HepG2 (cell line): ENCODE measurements around the gene TULP4. TPM values are rescaled to one million over a fixed set of nuclear protein-coding genes. Genes with fewer than 3 reads are reported as not detected.
"Not testable (repeated sequence)": the region's sequence is repeated elsewhere in the genome, so short reads cannot be mapped to it uniquely, and the experiment has no call there.

Experiments
- ATAC-seq: fragments of 200-7000 bp; cut with Tn5 transposase; 3 replicates; pipeline ENCODE4 v1.9.1; 2020; ENCODE audit warnings: mild to moderate bottlenecking, moderate library complexity
- BruUV-seq: library from RNA; stranded (reverse); fragments of 400-500 nt; replicated peaks from 2 replicates; lab custom pipeline; 2021; lab: Mats Ljungman, UMichigan
- CTCF ChIA-PET: fragments of 300-600 bp; formaldehyde crosslinking; extraction: SDS; loops from one replicate; lab custom pipeline; 2021; ENCODE audit warnings: low total read pairs, inconsistent platforms, low intra/inter-chr PET ratio; lab: Yijun Ruan, JAX
- POLR2A ChIA-PET: fragments of 350-600 bp; sonication (Branson Sonifier 250); formaldehyde crosslinking; loops from one replicate; lab custom pipeline; 2020; ENCODE audit warnings: antibody characterized with exemption, inconsistent platforms; lab: Yijun Ruan, JAX
- DNase-seq: peaks from one replicate; pipeline ENCODE4 v3.0.0-alpha.2; 2015; ENCODE audit warnings: low spot score
- FAIRE-seq: peaks from 3 replicates; lab custom pipeline; 2011; peaks lifted over from hg19 to GRCh38; lab: Jason Lieb, UNC
- H2AFZ ChIP-seq: one replicate; pipeline ENCODE4 v1.6.1; 2011; ENCODE audit warnings: low read length, inconsistent platforms
- H3K27ac ChIP-seq: fragments of 300-600 bp; 3 replicates; pipeline ENCODE4 v1.8.0; 2011; ENCODE audit warnings: mixed run types, mild to moderate bottlenecking, mixed read lengths, low read length, inconsistent platforms; ENCODE audit not compliant: insufficient read depth; ENCODE audit errors: extremely low read length
- H3K27me3 ChIP-seq, 2 experiments: fragments of 200-600 bp in 1 of 2; 2 replicates in 1 of 2; 3 replicates in 1 of 2; pipeline versions ENCODE4 v1.6.0 to v1.8.0; 2011; ENCODE audit warnings: low read length in 2 of 2, mild to moderate bottlenecking in 2 of 2, moderate library complexity in 2 of 2, inconsistent platforms in 1 of 2; ENCODE audit not compliant: insufficient read depth in 2 of 2, control insufficient read depth in 1 of 2
- H3K36me3 ChIP-seq, 2 experiments: fragments of 200-600 bp in 1 of 2; replicated peaks in 1 of 2; 2 replicates in 1 of 2; 3 replicates in 1 of 2; pipeline versions ENCODE4 v1.5.1 to v1.8.0; 2011; ENCODE audit warnings: low read length in 2 of 2, inconsistent platforms in 1 of 2; ENCODE audit not compliant: insufficient read depth in 2 of 2, control insufficient read depth in 1 of 2
- H3K4me1 ChIP-seq: 2 replicates; pipeline ENCODE4 v1.5.1; 2012; ENCODE audit warnings: low read length, inconsistent platforms; ENCODE audit not compliant: insufficient read depth
- H3K4me2 ChIP-seq: 2 replicates; pipeline ENCODE4 v1.6.0; 2011; ENCODE audit warnings: low read depth, low read length, inconsistent platforms
- H3K4me3 ChIP-seq, 3 experiments: fragments of 200-600 bp in 1 of 3; sonication (generic), shearing (Covaris generic) in 1 of 3; replicated peaks in 1 of 3; 2 replicates each; pipeline ENCODE4 v1.5.1; 2011 to 2016; ENCODE audit warnings: low read length in 3 of 3, inconsistent platforms in 2 of 3, low read depth in 2 of 3, mild to moderate bottlenecking in 2 of 3, control low read depth in 1 of 3, mixed read lengths in 1 of 3; ENCODE audit not compliant: insufficient read depth in 1 of 3
- H3K79me2 ChIP-seq: one replicate; pipeline ENCODE4 v1.6.1; 2011; ENCODE audit warnings: low read length, inconsistent platforms; ENCODE audit not compliant: insufficient read depth
- H3K9ac ChIP-seq: 2 replicates; pipeline ENCODE4 v1.6.0; 2011; ENCODE audit warnings: mild to moderate bottlenecking, low read depth, low read length, inconsistent platforms; ENCODE audit not compliant: insufficient read depth
- H3K9me3 ChIP-seq: 2 replicates; pipeline ENCODE4 v1.5.1; 2012; ENCODE audit warnings: mild to moderate bottlenecking, low read length
- H4K20me1 ChIP-seq: 2 replicates; pipeline ENCODE4 v1.6.0; 2011; ENCODE audit warnings: inconsistent platforms, mild to moderate bottlenecking, low read length, moderate library complexity; ENCODE audit not compliant: insufficient read depth
- DNMT3B ChIP-seq: conservative IDR thresholded peaks from 2 replicates; pipeline ENCODE4 v1.6.1; 2016; ENCODE audit warnings: missing biosample characterization, control low read depth
- HIVEP1 ChIP-seq: sonication (generic); formaldehyde crosslinking; IDR thresholded peaks from 2 replicates; pipeline ENCODE4 v1.4.0; 2020; ENCODE audit warnings: mild to moderate bottlenecking, missing genetic modification reagents
- NCOA2 ChIP-seq: sonication (generic); formaldehyde crosslinking; IDR thresholded peaks from 2 replicates; pipeline ENCODE4 v1.8.0; 2022; ENCODE audit warnings: inconsistent platforms
- NCOA5 ChIP-seq: sonication (generic); formaldehyde crosslinking; IDR thresholded peaks from 2 replicates; pipeline ENCODE4 v1.4.0; 2020; ENCODE audit warnings: missing genetic modification reagents
- RBM39 ChIP-seq: fragments of 200-400 bp; formaldehyde crosslinking; IDR thresholded peaks from one replicate; pipeline ENCODE4 v1.6.1; 2018; ENCODE audit warnings: antibody characterized with exemption, mild to moderate bottlenecking, low read depth, low read length; ENCODE audit not compliant: poor library complexity, severe bottlenecking
- ZNF124 ChIP-seq: sonication (generic); formaldehyde crosslinking; IDR thresholded peaks from 2 replicates; pipeline ENCODE4 v1.4.0; 2020; ENCODE audit warnings: missing genetic modification reagents
- ZNF563 ChIP-seq: sonication (generic); formaldehyde crosslinking; IDR thresholded peaks from 2 replicates; pipeline ENCODE4 v1.8.0; 2022; ENCODE audit warnings: mild to moderate bottlenecking, moderate library complexity, missing genetic modification reagents
- ZNF761 ChIP-seq: sonication (generic); formaldehyde crosslinking; conservative IDR thresholded peaks from 2 replicates; pipeline ENCODE4 v1.4.0; 2020; ENCODE audit warnings: mild to moderate bottlenecking, missing genetic modification reagents
- ZSCAN30 ChIP-seq: sonication (generic); formaldehyde crosslinking; IDR thresholded peaks from 2 replicates; pipeline ENCODE4 v1.5.0; 2020; ENCODE audit warnings: mild to moderate bottlenecking, missing genetic modification reagents
- WGBS: methylation state at CpG from one replicate; pipeline ENCODE4 v1.1.6; 2017; ENCODE audit warnings: low lambda C conversion rate; 5-methylcytosine and 5-hydroxymethylcytosine counted together
- in situ Hi-C: cut with HindIII; loops from 2 replicates; pipeline ENCODE4 v1.10.0; 2017; ENCODE audit warnings: low pct_unique_long_range_greater_than_20kb; ENCODE audit not compliant: extremely low pct_ligation_motif_present
- intact Hi-C: fragments of 100-400 bp; cut with micrococcal nuclease; formaldehyde crosslinking; loops from one replicate; pipeline ENCODE4 v1.10.0; 2022; ENCODE audit not compliant: unreplicated experiment
- polyA plus RNA-seq, 8 experiments: library from polyadenylated mRNA; depleted of rRNA in 3 of 8; stranded (reverse) in 7 of 8; unstranded in 1 of 8; fragments of >200 nt; fragmentation: Illumina TruSeq in 4 of 8; extraction: Trizol in 4 of 8; gene quantifications; 2 replicates each; pipeline versions ENCODE4 v1.2.1 to v1.2.3, GENCODE V29; 2011 to 2016; ENCODE audit warnings: low read depth in 4 of 8, missing spikeins in 1 of 8, mixed read lengths in 1 of 8; ENCODE audit not compliant: insufficient read depth in 1 of 8
- total RNA-seq, 5 experiments: library from RNA; depleted of rRNA; stranded (reverse); fragments of >200 nt; fragmentation: Illumina TruSeq; extraction: Trizol; gene quantifications; 2 replicates each; pipeline ENCODE4 v1.2.3, GENCODE V29; 2016; ENCODE audit warnings: low read depth in 1 of 5
- TF ChIP-seq, protein P1 (sequence below): sonication (generic); formaldehyde crosslinking; IDR thresholded peaks from 2 replicates; pipeline ENCODE4 v1.4.0; 2020; ENCODE audit warnings: mild to moderate bottlenecking, low read depth, missing genetic modification reagents

TULP4 gene
- total and polyA plus RNA-seq, 2 of the 13 experiments (the other 11 are each of a cell fraction or from before 2014, with no cell fraction given) = 21.1 to 122 TPM

DNA sequence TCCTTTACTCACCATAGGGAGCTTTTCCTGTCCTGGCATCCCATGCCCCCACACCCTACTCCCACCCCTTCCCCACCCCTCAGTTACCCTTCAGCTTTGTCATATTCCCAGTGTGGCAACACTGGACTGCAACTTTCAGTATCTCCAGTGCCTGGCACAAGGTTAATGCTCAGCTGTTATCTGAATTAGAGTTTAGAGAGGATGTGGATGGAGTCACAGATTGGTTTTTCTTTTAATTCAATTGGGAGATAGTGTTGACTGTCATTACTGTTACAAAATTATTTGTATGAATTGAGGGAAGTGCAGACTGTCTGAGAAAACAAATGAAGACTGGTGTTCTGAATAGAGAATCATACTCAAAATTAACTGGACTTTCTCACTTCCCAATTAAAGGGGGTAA, 89.9 kb downstream of the TULP4 start:
- no peak overlapping the region for H3K4me3 ChIP-seq
- no peaks in the 10 kb centered on the region for H3K9me3 ChIP-seq
- H3K4me1 ChIP-seq = peaks cover 12% of the 10 kb centered on the region
- no peak overlapping the region for H3K4me2 ChIP-seq
- peaks cover under 1% of the 10 kb centered on the region for H3K79me2 ChIP-seq
- no peak overlapping the region for H3K9ac ChIP-seq
- no peak overlapping the region for H3K27ac ChIP-seq
- no peak for TF ChIP-seq ZSCAN30 (CRISPR knock-in tag)
- TF ChIP-seq DNMT3B (CRISPR knock-in tag) = no peak
- no peak for TF ChIP-seq NCOA5
- no peak for TF ChIP-seq NCOA2 (CRISPR knock-in tag)
- no peak for TF ChIP-seq RBM39
- no peak for TF ChIP-seq ZNF124
- no peak for TF ChIP-seq HIVEP1
- no peak for TF ChIP-seq ZNF563 (CRISPR knock-in tag)
- TF ChIP-seq ZNF761 = no peak
- TF ChIP-seq, protein P1, sequence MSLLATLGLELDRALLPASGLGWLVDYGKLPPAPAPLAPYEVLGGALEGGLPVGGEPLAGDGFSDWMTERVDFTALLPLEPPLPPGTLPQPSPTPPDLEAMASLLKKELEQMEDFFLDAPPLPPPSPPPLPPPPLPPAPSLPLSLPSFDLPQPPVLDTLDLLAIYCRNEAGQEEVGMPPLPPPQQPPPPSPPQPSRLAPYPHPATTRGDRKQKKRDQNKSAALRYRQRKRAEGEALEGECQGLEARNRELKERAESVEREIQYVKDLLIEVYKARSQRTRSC (CRISPR knock-in tag) = no peak
- no peak overlapping the region for H2AFZ ChIP-seq
- POLR2A ChIA-PET = no interaction called here
- CTCF ChIA-PET = no interaction called here
- intact Hi-C loops (no loop called here), in situ Hi-C loops (no loop called here)
- no TSS peak for BruUV-seq
- no peak for DNase-seq
- FAIRE-seq = no peak
- H3K36me3 ChIP-seq = peaks cover 5 to 13% of the 10 kb centered on the region in 2 experiments
- no peaks in the 10 kb centered on the region for H4K20me1 ChIP-seq
- ATAC-seq = no peak
- no peaks in the 10 kb centered on the region for H3K27me3 ChIP-seq

DNA sequence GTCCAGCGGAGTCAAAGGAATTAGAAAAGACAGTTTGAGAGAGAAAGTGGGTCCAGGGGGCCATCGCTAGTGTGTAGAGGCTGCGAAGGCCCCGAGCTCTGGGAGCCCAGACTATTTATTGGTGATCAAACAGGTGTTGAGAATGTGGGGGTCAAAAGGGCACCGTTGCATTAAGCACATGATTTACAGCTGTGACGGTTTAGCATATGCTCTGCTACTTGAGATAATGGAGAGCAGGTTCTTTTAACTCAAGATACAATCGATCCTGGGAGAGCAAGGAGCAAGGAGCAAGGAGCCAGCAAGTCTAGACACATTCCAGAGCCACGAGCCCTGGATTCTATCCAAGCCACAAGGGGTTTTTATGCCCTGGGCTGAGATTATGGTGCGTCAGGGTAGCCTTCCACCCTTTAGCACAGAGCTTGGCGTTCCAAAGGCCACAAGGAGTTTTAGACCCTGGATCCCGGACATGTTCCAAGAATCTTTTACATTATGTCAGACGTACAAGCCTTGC, 93.1 kb downstream of the TULP4 start:
- H3K27ac ChIP-seq, H3K4me2 ChIP-seq, ATAC-seq, CTCF ChIA-PET, H3K36me3 ChIP-seq, H4K20me1 ChIP-seq, DNase-seq, H3K27me3 ChIP-seq, H3K4me3 ChIP-seq, H2AFZ ChIP-seq, in situ Hi-C loops, BruUV-seq, H3K9me3 ChIP-seq, POLR2A ChIA-PET, H3K79me2 ChIP-seq, FAIRE-seq, intact Hi-C loops, H3K9ac ChIP-seq: not testable (repeated sequence)
- peaks cover 12% of the 10 kb centered on the region for H3K4me1 ChIP-seq
- 89% methylated on average over 12 of the region's 12 CpGs for WGBS
